ENCODE measurements around the gene CAMK2G.

DNA sequence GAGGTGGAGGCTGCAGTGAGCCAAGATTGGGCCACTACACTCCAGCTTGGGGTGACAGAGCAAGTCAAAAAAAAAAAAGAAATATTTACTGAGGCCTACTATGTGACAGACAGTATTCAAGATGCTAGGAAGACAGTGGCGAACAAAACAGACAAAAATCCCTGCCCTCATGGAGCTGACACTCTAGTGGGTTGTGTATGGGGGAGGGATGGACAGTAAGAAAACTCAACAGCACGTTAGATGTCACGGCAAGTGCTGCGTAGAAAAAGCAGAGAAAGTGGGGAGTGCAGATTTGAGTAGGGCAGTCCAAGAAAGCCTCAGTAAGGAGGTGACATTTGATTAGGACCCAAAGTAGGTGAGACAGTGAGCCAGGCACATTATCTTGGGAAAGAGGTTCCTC is 10.1 kb downstream of the CAMK2G start:
- TF ChIP-seq POLR2A (IDR thresholded peaks at IDR 0.05) (no peak), CTCF (IDR thresholded peaks at IDR 0.05 in 4 of 5, conservative IDR thresholded peaks at IDR 0.05 in 1 of 5) (no peak)
